B cell (primary cell): ENCODE data around the gene DAAM2. TPM values are rescaled to one million over a fixed set of nuclear protein-coding genes. Genes with fewer than 3 reads are reported as not detected.

Experiments used
- ATAC-seq: fragments of 200-7000 bp; cut with Tn5 transposase; one replicate; pipeline ENCODE4 v1.10.0; 2021; ENCODE audit warnings: low read depth, mild to moderate bottlenecking, moderate number of reproducible peaks, moderate library complexity
- CTCF ChIA-PET: fragments of 350-600 bp; sonication (Branson Sonifier 250); formaldehyde crosslinking; loops from one replicate; lab custom pipeline; 2021; ENCODE audit warnings: antibody characterized with exemption, inconsistent platforms; lab: Charles Lee
- POLR2A ChIA-PET: fragments of 350-600 bp; sonication (Branson Sonifier 250); formaldehyde crosslinking; loops from one replicate; lab custom pipeline; 2021; ENCODE audit warnings: antibody characterized with exemption; lab: Charles Lee
- DNase-seq: peaks from one replicate; pipeline ENCODE4 v3.0.0; 2013
- H2AFZ ChIP-seq: 2 replicates; pipeline ENCODE4 v1.6.1; 2012; ENCODE audit warnings: mild to moderate bottlenecking, low read depth, low read length; ENCODE audit not compliant: insufficient read depth, poor library complexity, severe bottlenecking
- H3K27ac ChIP-seq, 2 donors: 1 replicate in 1 of 2; 2 replicates in 1 of 2; pipeline ENCODE4 v1.5.1; 2012 to 2013; ENCODE audit warnings: low read length in 2 of 2, mild to moderate bottlenecking in 2 of 2, moderate library complexity in 1 of 2
- H3K27me3 ChIP-seq, 4 experiments: fragments of 200-600 bp in 1 of 4; sonication (generic) in 1 of 4; replicated peaks in 1 of 4; 1 replicate in 2 of 4; 2 replicates in 2 of 4; pipeline versions ENCODE4 v1.6.1 to v1.7.0; 2013 to 2016; ENCODE audit warnings: low read length in 3 of 4, mild to moderate bottlenecking in 2 of 4, mixed read lengths in 1 of 4, moderate library complexity in 1 of 4; ENCODE audit not compliant: insufficient read depth in 4 of 4, control insufficient read depth in 3 of 4; ENCODE audit errors: control extremely low read depth in 1 of 4
- H3K36me3 ChIP-seq, 2 experiments: replicated peaks in 1 of 2; 1 replicate in 1 of 2; 2 replicates in 1 of 2; pipeline versions ENCODE4 v1.6.1 to v1.7.1; 2013; ENCODE audit warnings: low read length in 1 of 2; ENCODE audit not compliant: insufficient read depth in 2 of 2, control insufficient read depth in 1 of 2; ENCODE audit errors: control extremely low read depth in 1 of 2, extremely low read depth in 1 of 2
- H3K4me1 ChIP-seq, 2 donors: fragments of 200-600 bp in 1 of 2; sonication (generic) in 1 of 2; 1 replicate in 1 of 2; 2 replicates in 1 of 2; pipeline versions ENCODE4 v1.5.1 to v1.6.1; 2013 to 2017; ENCODE audit warnings: low read length in 2 of 2; ENCODE audit not compliant: control insufficient read depth in 2 of 2, insufficient read depth in 2 of 2
- H3K4me2 ChIP-seq: replicated peaks from 2 replicates; pipeline ENCODE3; 2012; ENCODE audit warnings: mild to moderate bottlenecking, low read depth, low read length; ENCODE audit not compliant: poor library complexity, severe bottlenecking
- H3K4me3 ChIP-seq, 5 experiments: fragments of 200-600 bp in 1 of 5; sonication (generic) in 1 of 5; 1 replicate in 3 of 5; 2 replicates in 2 of 5; pipeline versions ENCODE4 v1.5.1 to v1.7.0; 2011 to 2016; ENCODE audit warnings: low read length in 4 of 5, mild to moderate bottlenecking in 4 of 5, low read depth in 2 of 5, control low read depth in 1 of 5, moderate library complexity in 1 of 5; ENCODE audit not compliant: insufficient read depth in 1 of 5; ENCODE audit errors: control extremely low read depth in 1 of 5, extremely low read depth in 1 of 5
- H3K79me2 ChIP-seq: fragments of 200-600 bp; sonication (generic); one replicate; pipeline ENCODE4 v1.6.0; 2016; ENCODE audit warnings: low read length; ENCODE audit not compliant: control insufficient read depth, insufficient read depth
- H3K9ac ChIP-seq: fragments of 200-600 bp; sonication (generic); 2 replicates; pipeline ENCODE4 v1.6.1; 2017; ENCODE audit warnings: mild to moderate bottlenecking, low read length, moderate library complexity
- H3K9me3 ChIP-seq, 3 donors: one replicate each; pipeline versions ENCODE4 v1.6.1 to v1.7.1; 2013; ENCODE audit warnings: low read length in 2 of 3; ENCODE audit not compliant: control insufficient read depth in 2 of 3, insufficient read depth in 1 of 3; ENCODE audit errors: control extremely low read depth in 1 of 3
- H4K20me1 ChIP-seq: 2 replicates; pipeline ENCODE4 v1.6.0; 2012; ENCODE audit warnings: mild to moderate bottlenecking, low read length; ENCODE audit not compliant: insufficient read depth, control insufficient read depth, poor library complexity, severe bottlenecking
- H3K27ac Mint-ChIP-seq: one replicate; pipeline ENCODE4 v1.8.0; 2021; ENCODE audit warnings: mixed read lengths
- H3K27me3 Mint-ChIP-seq: one replicate; pipeline ENCODE4 v1.8.0; 2021; ENCODE audit warnings: mixed read lengths
- H3K4me1 Mint-ChIP-seq: one replicate; pipeline ENCODE4 v1.8.0; 2021; ENCODE audit warnings: mixed read lengths
- H3K4me3 Mint-ChIP-seq: one replicate; pipeline ENCODE4 v1.8.0; 2021; ENCODE audit warnings: mixed read lengths
- H3K9me3 Mint-ChIP-seq: one replicate; pipeline ENCODE4 v1.8.0; 2022; ENCODE audit warnings: mixed read lengths; ENCODE audit not compliant: insufficient read depth
- EZH2 ChIP-seq: IDR thresholded peaks from 2 replicates; pipeline ENCODE4 v1.6.1; 2012; ENCODE audit warnings: borderline replicate concordance, low read depth, mild to moderate bottlenecking, moderate library complexity, low read length; ENCODE audit not compliant: insufficient read depth, poor library complexity, severe bottlenecking
- WGBS: methylation state at CpG from one replicate; pipeline ENCODE4 v1.1.5; 2013; ENCODE audit warnings: missing lambda C conversion rate; ENCODE audit not compliant: insufficient coverage; 5-methylcytosine and 5-hydroxymethylcytosine counted together
- intact Hi-C: fragments of 100-400 bp; cut with micrococcal nuclease; formaldehyde crosslinking; loops from one replicate; pipeline ENCODE4 v1.10.0; 2022
- polyA plus RNA-seq: library from polyadenylated mRNA; depleted of rRNA; stranded (reverse); fragments of >200 nt; gene quantifications from 2 replicates; pipeline ENCODE4 v1.2.3, GENCODE V29; 2012
- total RNA-seq, 2 donors: library from RNA; stranded (reverse); fragments of 120-200 nt in 1 of 2; gene quantifications; 1 replicate in 1 of 2; 2 replicates in 1 of 2; pipeline versions ENCODE4 v1.2.3 to v1.2.4, GENCODE V29; 2013 to 2022
- TF ChIP-seq, protein P1 (sequence below): fragments of 200-600 bp; IDR thresholded peaks from one replicate; pipeline ENCODE4 v1.8.0; 2022; ENCODE audit warnings: antibody characterized with exemption, mild to moderate bottlenecking

DAAM2 gene
- total and polyA plus RNA-seq, 2 donors (not counting 1 experiment from before 2014, with no cell fraction given) = not detected

DNA sequence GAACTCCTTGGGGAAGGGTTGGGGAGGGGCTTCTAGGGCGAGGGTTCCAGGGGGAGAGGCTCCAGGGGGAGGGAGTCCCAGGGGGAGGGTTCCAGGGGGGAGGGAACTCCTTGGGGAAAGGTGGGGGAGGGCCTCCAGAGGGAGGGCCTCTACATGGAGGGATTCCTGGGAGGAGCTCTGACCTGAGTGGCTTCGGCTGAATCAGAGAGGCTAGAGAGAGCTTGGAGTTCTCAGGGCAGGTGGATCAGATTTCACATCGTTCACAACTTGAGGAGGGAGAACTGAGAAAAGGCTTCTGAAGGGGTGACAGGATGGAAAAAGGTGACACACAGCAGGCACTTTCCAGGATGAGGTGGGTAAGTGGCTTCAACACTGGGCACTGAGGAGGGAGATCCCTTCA lies 49.1 kb downstream of the DAAM2 start:
- Histone ChIP-seq H3K9me3 (no peaks in the 10 kb centered on the region), H3K9ac (no peak overlapping the region), H3K4me1 (no peaks in the 10 kb centered on the region), H3K36me3 (no peaks in the 10 kb centered on the region), H3K79me2 (no peaks in the 10 kb centered on the region), H3K27ac (no peak overlapping the region), H2AFZ (no peak overlapping the region), H3K27me3 (no peaks in the 10 kb centered on the region), H4K20me1 (no peaks in the 10 kb centered on the region), H3K4me2 (no peak overlapping the region), H3K4me3 (no peak overlapping the region)
- intact Hi-C loops = no loop called here
- ATAC-seq (no peak), DNase-seq (no peak)
- Mint-ChIP-seq H3K27me3 (peaks cover 22% of the 10 kb centered on the region), H3K4me1 (no peaks in the 10 kb centered on the region), H3K9me3 (no peaks in the 10 kb centered on the region), H3K4me3 (no peak overlapping the region), H3K27ac (no peak overlapping the region)
- CTCF ChIA-PET = no interaction called here
- 16% methylated on average over 3 of the region's 3 CpGs for WGBS
- TF ChIP-seq, protein P1, sequence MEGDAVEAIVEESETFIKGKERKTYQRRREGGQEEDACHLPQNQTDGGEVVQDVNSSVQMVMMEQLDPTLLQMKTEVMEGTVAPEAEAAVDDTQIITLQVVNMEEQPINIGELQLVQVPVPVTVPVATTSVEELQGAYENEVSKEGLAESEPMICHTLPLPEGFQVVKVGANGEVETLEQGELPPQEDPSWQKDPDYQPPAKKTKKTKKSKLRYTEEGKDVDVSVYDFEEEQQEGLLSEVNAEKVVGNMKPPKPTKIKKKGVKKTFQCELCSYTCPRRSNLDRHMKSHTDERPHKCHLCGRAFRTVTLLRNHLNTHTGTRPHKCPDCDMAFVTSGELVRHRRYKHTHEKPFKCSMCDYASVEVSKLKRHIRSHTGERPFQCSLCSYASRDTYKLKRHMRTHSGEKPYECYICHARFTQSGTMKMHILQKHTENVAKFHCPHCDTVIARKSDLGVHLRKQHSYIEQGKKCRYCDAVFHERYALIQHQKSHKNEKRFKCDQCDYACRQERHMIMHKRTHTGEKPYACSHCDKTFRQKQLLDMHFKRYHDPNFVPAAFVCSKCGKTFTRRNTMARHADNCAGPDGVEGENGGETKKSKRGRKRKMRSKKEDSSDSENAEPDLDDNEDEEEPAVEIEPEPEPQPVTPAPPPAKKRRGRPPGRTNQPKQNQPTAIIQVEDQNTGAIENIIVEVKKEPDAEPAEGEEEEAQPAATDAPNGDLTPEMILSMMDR = no peak
- TF ChIP-seq EZH2 = no peak
- POLR2A ChIA-PET = no interaction called here

DNA sequence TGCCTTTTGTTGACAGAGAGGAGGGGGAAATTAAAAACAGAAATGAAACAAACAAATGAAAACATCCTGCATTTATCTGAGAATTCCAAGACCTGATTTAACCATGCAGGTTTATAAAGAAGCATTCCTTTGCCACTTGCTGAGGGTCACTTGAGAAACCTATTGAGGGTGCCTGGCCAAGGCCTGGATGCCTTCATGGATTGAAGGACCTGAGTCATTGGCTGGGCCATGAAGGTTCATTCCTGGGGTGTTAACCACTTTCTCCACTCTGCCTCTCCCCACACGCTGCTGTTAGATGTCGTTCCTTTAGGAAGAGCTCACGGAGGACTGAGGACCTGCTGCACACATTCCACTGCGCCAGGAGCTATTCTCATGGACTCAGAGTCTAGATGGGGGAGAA lies 49.7 kb downstream of the DAAM2 start:
- TF ChIP-seq EZH2 = no peak
- ATAC-seq = no peak
- no peak overlapping the region for H3K9ac ChIP-seq
- H3K9me3 ChIP-seq = no peaks in the 10 kb centered on the region
- H3K36me3 ChIP-seq = no peaks in the 10 kb centered on the region
- no peaks in the 10 kb centered on the region for H3K4me1 ChIP-seq
- DNase-seq = no peak
- H3K79me2 ChIP-seq = no peaks in the 10 kb centered on the region
- ChIA-PET POLR2A (no interaction called here), CTCF (no interaction called here)
- intact Hi-C loops = no loop called here
- H3K27ac ChIP-seq = no peak overlapping the region
- H2AFZ ChIP-seq = no peak overlapping the region
- H4K20me1 ChIP-seq = no peaks in the 10 kb centered on the region
- 96% methylated on average over 3 of the region's 4 CpGs for WGBS
- no peaks in the 10 kb centered on the region for H3K27me3 ChIP-seq
- Mint-ChIP-seq H3K27ac (no peak overlapping the region), H3K27me3 (peaks cover 18% of the 10 kb centered on the region), H3K4me1 (no peaks in the 10 kb centered on the region), H3K4me3 (no peak overlapping the region), H3K9me3 (no peaks in the 10 kb centered on the region)
- H3K4me2 ChIP-seq = no peak overlapping the region
- H3K4me3 ChIP-seq = no peak overlapping the region
